Liver (tissue), 9 donors: ENCODE results near the gene CDH4. TPM values are rescaled to one million over a fixed set of nuclear protein-coding genes. Genes with fewer than 3 reads are reported as not detected.

ENCODE experiments used
- DNase-seq: peaks from one replicate; pipeline ENCODE4 v3.0.0-alpha.2; 2017; ENCODE audit warnings: low spot score
- H3K27ac ChIP-seq, 2 donors: one replicate each; pipeline ENCODE4 v1.7.0; 2013; ENCODE audit warnings: inconsistent platforms in 2 of 2, low read length in 2 of 2, control low read depth in 1 of 2, low read depth in 1 of 2, mild to moderate bottlenecking in 1 of 2
- H3K27me3 ChIP-seq, 4 donors: one replicate each; pipeline versions ENCODE4 v1.6.1 to v1.7.0; 2013; ENCODE audit warnings: low read length in 3 of 4, inconsistent platforms in 1 of 4, mild to moderate bottlenecking in 1 of 4, moderate library complexity in 1 of 4; ENCODE audit not compliant: control insufficient read depth in 4 of 4, insufficient read depth in 4 of 4
- H3K36me3 ChIP-seq, 4 donors: one replicate each; pipeline versions ENCODE4 v1.6.1 to v1.7.0; 2013; ENCODE audit warnings: low read length in 3 of 4, mild to moderate bottlenecking in 3 of 4, low read depth in 1 of 4, moderate library complexity in 1 of 4; ENCODE audit not compliant: control insufficient read depth in 4 of 4, insufficient read depth in 3 of 4
- H3K4me1 ChIP-seq, 4 donors: one replicate each; pipeline versions ENCODE4 v1.6.1 to v1.7.0; 2013; ENCODE audit warnings: low read length in 3 of 4, mild to moderate bottlenecking in 3 of 4, moderate library complexity in 1 of 4; ENCODE audit not compliant: control insufficient read depth in 4 of 4, insufficient read depth in 4 of 4
- H3K4me3 ChIP-seq, 3 donors: one replicate each; pipeline versions ENCODE4 v1.6.1 to v1.7.0; 2013; ENCODE audit warnings: low read length in 3 of 3, control low read depth in 1 of 3, low read depth in 1 of 3, mild to moderate bottlenecking in 1 of 3
- H3K9ac ChIP-seq, 2 donors: one replicate each; pipeline ENCODE4 v1.7.0; 2013; ENCODE audit warnings: low read length in 2 of 2, mild to moderate bottlenecking in 2 of 2, moderate library complexity in 2 of 2, control low read depth in 1 of 2, low read depth in 1 of 2
- H3K9me3 ChIP-seq, 4 donors: one replicate each; pipeline versions ENCODE4 v1.6.1 to v1.7.0; 2013; ENCODE audit warnings: low read length in 3 of 4; ENCODE audit not compliant: control insufficient read depth in 4 of 4
- ATF3 ChIP-seq: IDR thresholded peaks from 2 replicates; pipeline ENCODE4 v1.6.1; 2016; ENCODE audit warnings: antibody characterized with exemption
- EGR1 ChIP-seq, 2 donors: IDR thresholded peaks; 2 replicates each; pipeline ENCODE4 v1.6.1; 2016 to 2018; ENCODE audit warnings: antibody characterized with exemption in 2 of 2, low read depth in 2 of 2
- FOXA1 ChIP-seq: IDR thresholded peaks from 2 replicates; pipeline ENCODE4 v1.6.1; 2016; ENCODE audit warnings: antibody characterized with exemption
- FOXA2 ChIP-seq: IDR thresholded peaks from 2 replicates; pipeline ENCODE4 v1.6.1; 2016; ENCODE audit warnings: antibody characterized with exemption
- GABPA ChIP-seq, 2 donors: IDR thresholded peaks in 1 of 2; conservative IDR thresholded peaks in 1 of 2; 2 replicates each; pipeline ENCODE4 v1.6.1; 2016; ENCODE audit warnings: antibody characterized with exemption in 2 of 2, mild to moderate bottlenecking in 1 of 2, moderate library complexity in 1 of 2
- HNF4A ChIP-seq, 2 donors: conservative IDR thresholded peaks; 2 replicates each; pipeline ENCODE4 v1.6.1; 2016; ENCODE audit warnings: antibody characterized with exemption in 2 of 2, mild to moderate bottlenecking in 2 of 2
- HNF4G ChIP-seq: IDR thresholded peaks from 2 replicates; pipeline ENCODE4 v1.6.1; 2016; ENCODE audit warnings: antibody characterized with exemption
- JUND ChIP-seq, 2 donors: IDR thresholded peaks; 2 replicates each; pipeline ENCODE4 v1.6.1; 2016; ENCODE audit warnings: antibody characterized with exemption in 2 of 2
- NR2F2 ChIP-seq: IDR thresholded peaks from 2 replicates; pipeline ENCODE4 v1.6.1; 2016; ENCODE audit warnings: antibody characterized with exemption
- RAD21 ChIP-seq, 2 donors: IDR thresholded peaks; 2 replicates each; pipeline ENCODE4 v1.6.1; 2016; ENCODE audit warnings: antibody characterized with exemption in 2 of 2, mild to moderate bottlenecking in 2 of 2
- REST ChIP-seq: IDR thresholded peaks from 2 replicates; pipeline ENCODE4 v1.6.1; 2016; ENCODE audit warnings: antibody characterized with exemption, mild to moderate bottlenecking
- RXRA ChIP-seq, 2 donors: IDR thresholded peaks; 2 replicates each; pipeline ENCODE4 v1.6.1; 2017 to 2018; ENCODE audit warnings: antibody characterized with exemption in 2 of 2, mild to moderate bottlenecking in 1 of 2
- SP1 ChIP-seq: IDR thresholded peaks from 2 replicates; pipeline ENCODE4 v1.6.1; 2018; ENCODE audit warnings: antibody characterized with exemption, mild to moderate bottlenecking
- TAF1 ChIP-seq: conservative IDR thresholded peaks from 2 replicates; pipeline ENCODE4 v1.6.1; 2016; ENCODE audit warnings: antibody characterized with exemption, mild to moderate bottlenecking
- YY1 ChIP-seq: IDR thresholded peaks from 2 replicates; pipeline ENCODE4 v1.6.1; 2016; ENCODE audit warnings: antibody characterized with exemption, mild to moderate bottlenecking
- ZBTB33 ChIP-seq: IDR thresholded peaks from 2 replicates; pipeline ENCODE4 v1.6.1; 2016; ENCODE audit warnings: antibody characterized with exemption
- WGBS: extraction: QIAGEN DNeasy Blood & Tissue Kit; methylation state at CpG from one replicate; pipeline ENCODE4 v1.1.7; 2013; 5-methylcytosine and 5-hydroxymethylcytosine counted together
- polyA plus RNA-seq, 2 donors: library from polyadenylated mRNA; stranded (reverse) in 1 of 2; unstranded in 1 of 2; fragments of 200-250 nt in 1 of 2; fragments of >200 nt in 1 of 2; fragmentation: Nextera tagmentation in 1 of 2; extraction: Ambion mirVana in 1 of 2; gene quantifications; one replicate each; pipeline versions ENCODE4 v1.2.1 to v1.2.3, GENCODE V29; 2013 to 2015
- total RNA-seq, 2 donors: library from RNA; depleted of rRNA; stranded (reverse); fragments of >200 nt; gene quantifications; one replicate each; pipeline ENCODE4 v1.2.3, GENCODE V29; 2014
- TF ChIP-seq, protein P1 (sequence below): fragments of 150-350 bp; IDR thresholded peaks from 2 replicates; pipeline ENCODE4 v1.5.1; 2017; ENCODE audit warnings: improper control_type of control experiment, low read depth, low read length; ENCODE audit not compliant: missing input control
- donor health status: healthy.
- donor health status: healthy.
- donor health status: healthy.
- donor health status: healthy.
- donor health status: healthy.

CDH4 gene
- total and polyA plus RNA-seq, 4 donors: 0.03 to 0.25 (median 0.19) TPM; not detected in 1

GRCh38 chr20:61701401-61701800, 449.3 kb downstream of the CDH4 start:
- WGBS: 85% methylated on average over 14 of the region's 14 CpGs
- H3K9me3 ChIP-seq: no peaks in the 10 kb centered on the region
- no peak for DNase-seq

More at GRCh38 chr20:61701401-61701800, 449.3 kb downstream of the CDH4 start:
- Histone ChIP-seq H3K4me3 (no peak overlapping the region), H3K27ac (no peak overlapping the region), H3K9ac (no peak overlapping the region), H3K36me3 (no peaks in the 10 kb centered on the region), H3K4me1 (no peaks in the 10 kb centered on the region), H3K27me3 (no peaks in the 10 kb centered on the region)
- TF ChIP-seq ZBTB33 (no peak), NR2F2 (no peak), FOXA1 (no peak), REST (no peak), JUND (IDR thresholded peaks at IDR 0.05) (no peak), TAF1 (no peak), HNF4G (no peak), GABPA (IDR thresholded peaks at IDR 0.05 in 1 of 2, conservative IDR thresholded peaks at IDR 0.05 in 1 of 2) (no peak), RXRA (IDR thresholded peaks at IDR 0.05) (no peak), ATF3 (no peak), YY1 (no peak), RAD21 (IDR thresholded peaks at IDR 0.05) (no peak), SP1 (no peak), HNF4A (conservative IDR thresholded peaks at IDR 0.05) (no peak), EGR1 (IDR thresholded peaks at IDR 0.05; ENCODE audit: low read depth in 2 of 2) (no peak), FOXA2 (no peak)
- TF ChIP-seq, protein P1, sequence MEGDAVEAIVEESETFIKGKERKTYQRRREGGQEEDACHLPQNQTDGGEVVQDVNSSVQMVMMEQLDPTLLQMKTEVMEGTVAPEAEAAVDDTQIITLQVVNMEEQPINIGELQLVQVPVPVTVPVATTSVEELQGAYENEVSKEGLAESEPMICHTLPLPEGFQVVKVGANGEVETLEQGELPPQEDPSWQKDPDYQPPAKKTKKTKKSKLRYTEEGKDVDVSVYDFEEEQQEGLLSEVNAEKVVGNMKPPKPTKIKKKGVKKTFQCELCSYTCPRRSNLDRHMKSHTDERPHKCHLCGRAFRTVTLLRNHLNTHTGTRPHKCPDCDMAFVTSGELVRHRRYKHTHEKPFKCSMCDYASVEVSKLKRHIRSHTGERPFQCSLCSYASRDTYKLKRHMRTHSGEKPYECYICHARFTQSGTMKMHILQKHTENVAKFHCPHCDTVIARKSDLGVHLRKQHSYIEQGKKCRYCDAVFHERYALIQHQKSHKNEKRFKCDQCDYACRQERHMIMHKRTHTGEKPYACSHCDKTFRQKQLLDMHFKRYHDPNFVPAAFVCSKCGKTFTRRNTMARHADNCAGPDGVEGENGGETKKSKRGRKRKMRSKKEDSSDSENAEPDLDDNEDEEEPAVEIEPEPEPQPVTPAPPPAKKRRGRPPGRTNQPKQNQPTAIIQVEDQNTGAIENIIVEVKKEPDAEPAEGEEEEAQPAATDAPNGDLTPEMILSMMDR: no peak
